Mesendoderm (in vitro differentiated cells): Measurements from ENCODE around the gene A1CF.

Experiments used
- DNase-seq: peaks from one replicate; pipeline ENCODE4 v3.0.0; 2013
- H2AK5ac ChIP-seq: 2 replicates; pipeline ENCODE4 v1.6.1; 2013; ENCODE audit warnings: low read length, inconsistent platforms
- H2BK120ac ChIP-seq: 2 replicates; pipeline ENCODE4 v1.6.1; 2013; ENCODE audit warnings: low read depth, mild to moderate bottlenecking, low read length, moderate library complexity, mixed read lengths
- H2BK15ac ChIP-seq: replicated peaks from 2 replicates; pipeline ENCODE4 v1.6.1; 2013; ENCODE audit warnings: low read depth, mild to moderate bottlenecking, moderate library complexity
- H2BK5ac ChIP-seq: 2 replicates; pipeline ENCODE4 v1.6.1; 2013; ENCODE audit warnings: low read length, inconsistent platforms
- H3K18ac ChIP-seq: 2 replicates; pipeline ENCODE4 v1.6.1; 2013; ENCODE audit warnings: mild to moderate bottlenecking, low read length, mixed read lengths
- H3K23ac ChIP-seq: one replicate; pipeline ENCODE4 v1.6.1; 2013; ENCODE audit warnings: low read length
- H3K27ac ChIP-seq: 2 replicates; pipeline ENCODE4 v1.5.1; 2013; ENCODE audit warnings: low read depth, mild to moderate bottlenecking, inconsistent platforms, low read length, moderate library complexity
- H3K27me3 ChIP-seq: 2 replicates; pipeline ENCODE4 v1.6.1; 2013; ENCODE audit warnings: low read length, control low read depth, mild to moderate bottlenecking, inconsistent platforms; ENCODE audit not compliant: insufficient read depth, poor library complexity
- H3K36me3 ChIP-seq: 2 replicates; pipeline ENCODE4 v1.6.1; 2013; ENCODE audit warnings: low read length, inconsistent platforms; ENCODE audit not compliant: control insufficient read depth, insufficient read depth
- H3K4ac ChIP-seq: one replicate; pipeline ENCODE4 v1.6.1; 2013; ENCODE audit warnings: low read depth, mild to moderate bottlenecking, low read length, moderate library complexity
- H3K4me1 ChIP-seq: 2 replicates; pipeline ENCODE4 v1.6.1; 2013; ENCODE audit warnings: low read depth, low read length, inconsistent platforms; ENCODE audit not compliant: control insufficient read depth
- H3K4me2 ChIP-seq: 2 replicates; pipeline ENCODE4 v1.6.1; 2013; ENCODE audit warnings: low read length
- H3K4me3 ChIP-seq: 2 replicates; pipeline ENCODE4 v1.5.1; 2013; ENCODE audit warnings: mild to moderate bottlenecking, low read length
- H3K56ac ChIP-seq: one replicate; pipeline ENCODE4 v1.6.1; 2013; ENCODE audit warnings: low read length
- H3K79me1 ChIP-seq: 2 replicates; pipeline ENCODE4 v1.6.1; 2013; ENCODE audit warnings: low read length, inconsistent platforms
- H3K79me2 ChIP-seq: 2 replicates; pipeline ENCODE4 v1.6.1; 2013; ENCODE audit warnings: mild to moderate bottlenecking, low read length; ENCODE audit not compliant: control insufficient read depth, insufficient read depth
- H3K9ac ChIP-seq: 2 replicates; pipeline ENCODE4 v1.6.1; 2013; ENCODE audit warnings: low read length, inconsistent platforms
- H4K5ac ChIP-seq: one replicate; pipeline ENCODE4 v1.6.1; 2013; ENCODE audit warnings: low read length
- H4K8ac ChIP-seq: one replicate; pipeline ENCODE4 v1.6.1; 2013; ENCODE audit warnings: low read depth, mild to moderate bottlenecking, control low read depth, low read length, moderate library complexity
- WGBS: extraction: QIAGEN DNeasy Blood & Tissue Kit; methylation state at CpG from one replicate; pipeline ENCODE4 v1.1.7; 2013; ENCODE audit warnings: low lambda C conversion rate, missing lambda C conversion rate; ENCODE audit not compliant: insufficient coverage; ENCODE audit errors: extremely low coverage; 5-methylcytosine and 5-hydroxymethylcytosine counted together

Gene A1CF

GRCh38 chr10:50861370-50861769 lies 24.1 kb downstream of the A1CF start:
- no peak overlapping the region for H2BK120ac ChIP-seq
- no peak overlapping the region for H3K4me3 ChIP-seq
- H2AK5ac ChIP-seq: no peak overlapping the region
- H3K56ac ChIP-seq: no peak overlapping the region
- no peak overlapping the region for H3K27ac ChIP-seq
- no peaks in the 10 kb centered on the region for H3K27me3 ChIP-seq
- H3K79me2 ChIP-seq: no peaks in the 10 kb centered on the region
- H3K18ac ChIP-seq: no peak overlapping the region
- no peak overlapping the region for H3K4ac ChIP-seq
- no peak overlapping the region for H3K9ac ChIP-seq
- H3K36me3 ChIP-seq: no peaks in the 10 kb centered on the region
- no peak overlapping the region for H4K8ac ChIP-seq
- no peak overlapping the region for H2BK15ac ChIP-seq
- H2BK5ac ChIP-seq: no peak overlapping the region
- H4K5ac ChIP-seq: no peak overlapping the region
- no peak overlapping the region for H3K4me2 ChIP-seq
- no peaks in the 10 kb centered on the region for H3K79me1 ChIP-seq
- DNase-seq: no peak
- H3K23ac ChIP-seq: no peak overlapping the region
- H3K4me1 ChIP-seq: peaks cover 3% of the 10 kb centered on the region

DNA sequence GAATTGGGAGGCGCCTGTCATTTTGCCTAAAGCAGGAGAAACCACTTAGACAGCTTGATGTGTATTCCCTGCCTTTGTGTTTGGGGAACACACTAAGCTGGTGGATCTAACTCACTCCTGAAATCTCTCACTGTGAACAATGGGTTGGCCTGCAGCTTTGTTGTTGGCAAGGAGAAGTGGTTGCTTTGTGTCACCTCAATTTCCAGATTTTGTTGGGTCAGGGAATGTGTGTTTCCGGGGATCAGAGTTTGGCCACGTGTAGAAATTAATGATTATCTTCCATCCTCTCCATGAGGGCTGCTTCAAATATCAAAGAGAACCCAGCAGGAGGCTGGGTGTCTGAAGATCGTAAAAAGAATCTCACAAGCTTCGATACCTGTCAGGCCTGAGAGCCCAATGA lies 27.8 kb downstream of the A1CF start:
- Histone ChIP-seq H3K4me3 (no peak overlapping the region), H3K27ac (no peak overlapping the region)
- WGBS: no CpG with 5 or more reads among the region's 5 CpGs

GRCh38 chr10:50855461-50855860 lies 30.0 kb downstream of the A1CF start:
- no CpG with 5 or more reads among the region's 1 CpG for whole genome bisulfite sequencing
- H2AK5ac ChIP-seq: no peak overlapping the region
- no peaks in the 10 kb centered on the region for H3K79me2 ChIP-seq
- H2BK5ac ChIP-seq: no peak overlapping the region
- no peak overlapping the region for H3K23ac ChIP-seq
- no peak overlapping the region for H3K27ac ChIP-seq
- no peak overlapping the region for H3K9ac ChIP-seq
- H3K79me1 ChIP-seq: no peaks in the 10 kb centered on the region
- no peaks in the 10 kb centered on the region for H3K27me3 ChIP-seq
- no peak overlapping the region for H3K56ac ChIP-seq
- no peak overlapping the region for H4K5ac ChIP-seq
- H3K4me1 ChIP-seq: peaks cover 3% of the 10 kb centered on the region
- DNase-seq: no peak
- no peak overlapping the region for H2BK120ac ChIP-seq
- no peak overlapping the region for H2BK15ac ChIP-seq
- H3K4me2 ChIP-seq: no peak overlapping the region
- no peak overlapping the region for H4K8ac ChIP-seq
- no peak overlapping the region for H3K4ac ChIP-seq
- H3K36me3 ChIP-seq: no peaks in the 10 kb centered on the region
- no peak overlapping the region for H3K4me3 ChIP-seq
- H3K18ac ChIP-seq: no peak overlapping the region

More for the DNA sequence above, 27.8 kb downstream of the A1CF start:
- H3K79me1 ChIP-seq: no peaks in the 10 kb centered on the region
- H4K5ac ChIP-seq: no peak overlapping the region
- no peaks in the 10 kb centered on the region for H3K79me2 ChIP-seq
- no peak overlapping the region for H2BK15ac ChIP-seq
- peak; percentile 89 for DNase-seq
- H3K27me3 ChIP-seq: no peaks in the 10 kb centered on the region
- H3K56ac ChIP-seq: peak overlapping the region; percentile 44
- no peaks in the 10 kb centered on the region for H3K36me3 ChIP-seq
- H3K4ac ChIP-seq: no peak overlapping the region
- H3K23ac ChIP-seq: no peak overlapping the region
- H2AK5ac ChIP-seq: no peak overlapping the region
- no peak overlapping the region for H3K18ac ChIP-seq
- no peak overlapping the region for H3K9ac ChIP-seq
- H3K4me1 ChIP-seq: peaks cover 3% of the 10 kb centered on the region
- no peak overlapping the region for H3K4me2 ChIP-seq
- no peak overlapping the region for H2BK120ac ChIP-seq
- H2BK5ac ChIP-seq: no peak overlapping the region
- H4K8ac ChIP-seq: no peak overlapping the region

- Histone ChIP-seq H2BK5ac (no peak overlapping the region), H3K4me1 (peaks cover 3% of the 10 kb centered on the region), H3K27ac (no peak overlapping the region), H3K79me2 (no peaks in the 10 kb centered on the region), H4K8ac (no peak overlapping the region), H3K56ac (no peak overlapping the region), H3K4ac (no peak overlapping the region), H2BK15ac (no peak overlapping the region), H3K18ac (no peak overlapping the region), H3K27me3 (no peaks in the 10 kb centered on the region), H3K36me3 (no peaks in the 10 kb centered on the region), H3K4me3 (no peak overlapping the region), H3K23ac (no peak overlapping the region), H4K5ac (no peak overlapping the region), H3K4me2 (no peak overlapping the region), H3K9ac (no peak overlapping the region), H2AK5ac (no peak overlapping the region), H3K79me1 (no peaks in the 10 kb centered on the region), H2BK120ac (no peak overlapping the region)
- whole genome bisulfite sequencing: no CpG with 5 or more reads among the region's 2 CpGs
- no peak for DNase-seq
These were observed 30.4 kb downstream of the A1CF start for GRCh38 chr10:50855015-50855414.

DNA sequence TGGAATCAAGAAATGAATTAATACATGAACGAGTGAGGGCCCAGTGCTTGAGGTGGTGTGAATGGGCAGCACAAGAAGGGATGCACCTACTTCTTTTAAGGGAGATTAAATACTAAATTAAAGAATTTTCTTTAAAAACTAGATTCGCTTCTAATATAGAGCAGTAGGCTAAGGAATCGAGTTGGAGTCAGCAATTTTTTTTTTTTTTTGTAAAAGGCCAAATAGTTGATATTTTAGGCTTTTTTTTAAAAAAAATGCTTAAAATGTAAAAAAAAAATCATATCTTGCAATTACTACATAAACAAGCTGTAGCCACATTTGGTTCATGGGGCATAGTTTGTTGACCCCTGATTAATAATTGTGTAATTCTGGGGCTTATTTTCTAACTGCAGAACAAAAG lies 31.9 kb downstream of the A1CF start:
- Histone ChIP-seq H2BK5ac (no peak overlapping the region), H2BK15ac (no peak overlapping the region)
- DNase-seq: no peak

GRCh38 chr10:50851884-50852671 lies 33.3 kb downstream of the A1CF start:
- DNase-seq: peak; percentile 13
- no peaks in the 10 kb centered on the region for H3K36me3 ChIP-seq
- H2BK120ac ChIP-seq: no peak overlapping the region
- H2AK5ac ChIP-seq: no peak overlapping the region
- no peaks in the 10 kb centered on the region for H3K79me1 ChIP-seq
- H2BK5ac ChIP-seq: no peak overlapping the region
- H4K8ac ChIP-seq: no peak overlapping the region
- no CpG with 5 or more reads among the region's 6 CpGs for WGBS
- no peak overlapping the region for H3K18ac ChIP-seq
- no peak overlapping the region for H3K4ac ChIP-seq
- no peaks in the 10 kb centered on the region for H3K4me1 ChIP-seq
- H3K27me3 ChIP-seq: no peaks in the 10 kb centered on the region
- H3K9ac ChIP-seq: no peak overlapping the region
- no peak overlapping the region for H3K56ac ChIP-seq
- no peak overlapping the region for H3K23ac ChIP-seq
- no peak overlapping the region for H3K27ac ChIP-seq
- no peak overlapping the region for H2BK15ac ChIP-seq
- no peak overlapping the region for H3K4me2 ChIP-seq
- no peak overlapping the region for H4K5ac ChIP-seq
- no peaks in the 10 kb centered on the region for H3K79me2 ChIP-seq
- H3K4me3 ChIP-seq: no peak overlapping the region

More for the DNA sequence above, 31.9 kb downstream of the A1CF start:
- Histone ChIP-seq H3K36me3 (no peaks in the 10 kb centered on the region), H3K4me2 (no peak overlapping the region), H3K27ac (no peak overlapping the region), H3K4ac (no peak overlapping the region), H3K18ac (no peak overlapping the region), H3K4me3 (no peak overlapping the region), H3K56ac (no peak overlapping the region), H3K79me1 (no peaks in the 10 kb centered on the region), H3K9ac (no peak overlapping the region), H2AK5ac (no peak overlapping the region), H4K5ac (no peak overlapping the region), H4K8ac (no peak overlapping the region), H3K4me1 (peaks cover 3% of the 10 kb centered on the region), H3K27me3 (no peaks in the 10 kb centered on the region), H3K79me2 (no peaks in the 10 kb centered on the region), H2BK120ac (no peak overlapping the region), H3K23ac (no peak overlapping the region)
- WGBS: no CpG with 5 or more reads among the region's 3 CpGs
